H1 (cell line): ENCODE measurements around the gene CCDC88C. TPM values are rescaled to one million over a fixed set of nuclear protein-coding genes. Genes with fewer than 3 reads are reported as not detected.
A peak's percentile ranks its signal among the peaks of the same experiment; 100 is the strongest.

Source experiments
- CTCF ChIA-PET: fragments of 300-600 bp; sonication (Branson Sonifier 250); formaldehyde crosslinking; loops from one replicate; lab custom pipeline; 2021; ENCODE audit not compliant: partially characterized antibody; lab: Charles Lee
- POLR2A ChIA-PET: fragments of 300-600 bp; sonication (Branson Sonifier 250); formaldehyde crosslinking; loops from one replicate; lab custom pipeline; 2021; ENCODE audit warnings: inconsistent platforms; ENCODE audit not compliant: partially characterized antibody; lab: Charles Lee
- DNase-seq, 2 experiments: peaks; one replicate each; pipeline versions ENCODE4 v3.0.0 to v3.0.0-alpha.2; 2010 to 2022; ENCODE audit warnings: low spot score in 2 of 2, low read depth in 1 of 2, mixed read lengths in 1 of 2
- FAIRE-seq: peaks from 2 replicates; lab custom pipeline; 2011; peaks lifted over from hg19 to GRCh38; lab: Jason Lieb, UNC
- H2AFZ ChIP-seq: 2 replicates; pipeline ENCODE4 v1.8.1; 2012; ENCODE audit warnings: low read length, inconsistent platforms
- H2AK5ac ChIP-seq: 2 replicates; pipeline ENCODE4 v1.6.1; 2013; ENCODE audit warnings: low read depth, low read length
- H2BK120ac ChIP-seq: replicated peaks from 2 replicates; pipeline ENCODE3; 2013; ENCODE audit warnings: low read depth, low read length, inconsistent platforms
- H2BK12ac ChIP-seq: 2 replicates; pipeline ENCODE4 v1.6.1; 2013; ENCODE audit warnings: low read depth, low read length
- H2BK15ac ChIP-seq: 2 replicates; pipeline ENCODE4 v1.6.1; 2013; ENCODE audit warnings: low read length
- H2BK20ac ChIP-seq: 2 replicates; pipeline ENCODE4 v1.6.1; 2013; ENCODE audit warnings: low read length
- H2BK5ac ChIP-seq: 2 replicates; pipeline ENCODE4 v1.6.1; 2013; ENCODE audit warnings: low read depth, low read length
- H3K14ac ChIP-seq: 2 replicates; pipeline ENCODE4 v1.6.1; 2013; ENCODE audit warnings: inconsistent platforms; ENCODE audit not compliant: insufficient read length
- H3K18ac ChIP-seq: 2 replicates; pipeline ENCODE4 v1.6.1; 2013; ENCODE audit warnings: low read length; ENCODE audit errors: extremely low read depth
- H3K23ac ChIP-seq: 2 replicates; pipeline ENCODE4 v1.6.1; 2013; ENCODE audit warnings: inconsistent platforms; ENCODE audit not compliant: insufficient read length
- H3K23me2 ChIP-seq: 2 replicates; pipeline ENCODE4 v1.6.1; 2013; ENCODE audit warnings: low read depth, low read length
- H3K27ac ChIP-seq: 2 replicates; pipeline ENCODE4 v1.6.1; 2011; ENCODE audit warnings: low read depth, low read length, inconsistent platforms
- H3K27me3 ChIP-seq, 4 experiments: replicated peaks in 1 of 4; 1 replicate in 1 of 4; 2 replicates in 3 of 4; pipeline versions ENCODE4 v1.6.1 to v1.8.1; 2011 to 2013; ENCODE audit warnings: low read length in 3 of 4, mild to moderate bottlenecking in 3 of 4, inconsistent platforms in 2 of 4, mixed read lengths in 2 of 4, moderate library complexity in 1 of 4; ENCODE audit not compliant: control insufficient read depth in 3 of 4, insufficient read depth in 3 of 4; ENCODE audit errors: extremely low read depth in 1 of 4
- H3K36me3 ChIP-seq, 4 experiments: 2 replicates each; pipeline versions ENCODE4 v1.6.1 to v1.8.1; 2011 to 2013; ENCODE audit warnings: mild to moderate bottlenecking in 4 of 4, low read length in 3 of 4, moderate library complexity in 2 of 4, control low read depth in 1 of 4, inconsistent platforms in 1 of 4; ENCODE audit not compliant: insufficient read depth in 4 of 4, control insufficient read depth in 2 of 4
- H3K4ac ChIP-seq: replicated peaks from 2 replicates; pipeline ENCODE3; 2013; ENCODE audit warnings: low read length, low read depth, mixed read lengths, inconsistent platforms; ENCODE audit not compliant: insufficient read length
- H3K4me1 ChIP-seq, 4 experiments: replicated peaks in 1 of 4; 1 replicate in 1 of 4; 2 replicates in 3 of 4; pipeline versions ENCODE4 v1.6.1 to v1.8.1; 2011 to 2013; ENCODE audit warnings: low read length in 3 of 4, inconsistent platforms in 2 of 4, mixed read lengths in 1 of 4; ENCODE audit not compliant: insufficient read depth in 4 of 4, control insufficient read depth in 3 of 4
- H3K4me2 ChIP-seq, 2 experiments: 2 replicates each; pipeline versions ENCODE4 v1.6.1 to v1.8.1; 2011 to 2013; ENCODE audit warnings: low read depth in 2 of 2, low read length in 2 of 2, control low read depth in 1 of 2, inconsistent platforms in 1 of 2, mild to moderate bottlenecking in 1 of 2; ENCODE audit not compliant: insufficient read depth in 1 of 2
- H3K4me3 ChIP-seq, 4 experiments: fragments of 200-600, 300-600 bp in 1 of 4; sonication (generic), shearing (Covaris generic), sonication (Bioruptor Twin) in 1 of 4; 2 replicates each; pipeline versions ENCODE4 v1.5.1 to v1.8.1; 2011 to 2016; ENCODE audit warnings: low read length in 4 of 4, low read depth in 3 of 4, control low read depth in 2 of 4, inconsistent platforms in 2 of 4, mild to moderate bottlenecking in 2 of 4, mixed read lengths in 1 of 4, moderate library complexity in 1 of 4; ENCODE audit not compliant: insufficient read depth in 2 of 4; ENCODE audit errors: extremely low read depth in 1 of 4
- H3K56ac ChIP-seq: replicated peaks from 2 replicates; pipeline ENCODE3; 2013; ENCODE audit warnings: low read depth, mild to moderate bottlenecking, mixed read lengths, low read length, inconsistent platforms; ENCODE audit not compliant: insufficient read length
- H3K79me1 ChIP-seq: 2 replicates; pipeline ENCODE4 v1.6.1; 2013; ENCODE audit warnings: low read depth, low read length, control low read depth
- H3K79me2 ChIP-seq, 2 experiments: 2 replicates each; pipeline versions ENCODE4 v1.6.1 to v1.8.1; 2012 to 2013; ENCODE audit warnings: low read length in 2 of 2, mild to moderate bottlenecking in 2 of 2, inconsistent platforms in 1 of 2; ENCODE audit not compliant: insufficient read depth in 2 of 2, control insufficient read depth in 1 of 2
- H3K9ac ChIP-seq, 4 experiments: replicated peaks in 1 of 4; 1 replicate in 1 of 4; 2 replicates in 3 of 4; pipeline versions ENCODE4 v1.6.1 to v1.8.1; 2011 to 2013; ENCODE audit warnings: low read depth in 3 of 4, low read length in 3 of 4, control low read depth in 2 of 4, mild to moderate bottlenecking in 2 of 4, moderate library complexity in 2 of 4, inconsistent platforms in 1 of 4; ENCODE audit errors: extremely low read depth in 1 of 4
- H3K9me3 ChIP-seq, 2 experiments: 2 replicates each; pipeline versions ENCODE4 v1.6.1 to v1.8.1; 2012 to 2013; ENCODE audit warnings: mild to moderate bottlenecking in 2 of 2, moderate library complexity in 2 of 2, control low read depth in 1 of 2, inconsistent platforms in 1 of 2, low read depth in 1 of 2, low read length in 1 of 2, mixed read lengths in 1 of 2; ENCODE audit not compliant: insufficient read depth in 2 of 2
- H4K20me1 ChIP-seq, 2 experiments: replicated peaks in 1 of 2; 2 replicates each; pipeline versions ENCODE3 to v1.8.1; 2011 to 2013; ENCODE audit warnings: inconsistent platforms in 2 of 2, low read length in 2 of 2, mild to moderate bottlenecking in 1 of 2; ENCODE audit not compliant: insufficient read depth in 2 of 2, control insufficient read depth in 1 of 2
- H4K5ac ChIP-seq: 2 replicates; pipeline ENCODE4 v1.6.1; 2013; ENCODE audit warnings: low read length, low read depth, mixed read lengths, inconsistent platforms; ENCODE audit not compliant: insufficient read length
- H4K8ac ChIP-seq: 2 replicates; pipeline ENCODE4 v1.8.0; 2013; ENCODE audit warnings: mild to moderate bottlenecking, moderate library complexity, low read length, inconsistent platforms; ENCODE audit not compliant: insufficient read depth; ENCODE audit errors: extremely low read depth
- H4K91ac ChIP-seq: replicated peaks from 2 replicates; pipeline ENCODE3; 2013; ENCODE audit warnings: low read length, mixed read lengths, inconsistent platforms; ENCODE audit not compliant: insufficient read length
- CTBP2 ChIP-seq: IDR thresholded peaks from 2 replicates; pipeline ENCODE4 v1.7.0; 2011; ENCODE audit warnings: borderline replicate concordance, mild to moderate bottlenecking, moderate library complexity, mixed read lengths, low read length; ENCODE audit not compliant: insufficient read depth, insufficient read length
- TCF12 ChIP-seq: IDR thresholded peaks from 2 replicates; pipeline ENCODE4 v1.6.1; 2011; ENCODE audit warnings: low read depth, mild to moderate bottlenecking, low read length
- YY1 ChIP-seq: IDR thresholded peaks from 2 replicates; pipeline ENCODE4 v1.6.1; 2011; ENCODE audit warnings: low read depth, mild to moderate bottlenecking, low read length
- WGBS, 2 experiments: shearing (Covaris generic) in 1 of 2; methylation state at CpG; one replicate each; pipeline versions ENCODE4 v1.1.6 to v1.1.7; 2013 to 2015; ENCODE audit warnings: low lambda C conversion rate in 2 of 2, mixed read lengths in 2 of 2, inconsistent platforms in 1 of 2, low coverage in 1 of 2, missing lambda C conversion rate in 1 of 2; ENCODE audit not compliant: insufficient replicate concordance in 2 of 2, insufficient coverage in 1 of 2, insufficient read length in 1 of 2; ENCODE audit errors: extremely low coverage in 1 of 2, missing lambda C conversion rate in 1 of 2; 5-methylcytosine and 5-hydroxymethylcytosine counted together
- polyA plus RNA-seq, 7 experiments: library from polyadenylated mRNA; depleted of rRNA in 3 of 7; stranded (reverse) in 5 of 7; unstranded in 2 of 7; fragments of >200 nt in 5 of 7; fragments of 200-250 nt in 2 of 7; gene quantifications; 1 replicate in 5 of 7; 2 replicates in 1 of 7; 4 replicates in 1 of 7; pipeline versions ENCODE4 v1.2.1 to v1.2.3, GENCODE V29; 2011 to 2013; ENCODE audit warnings: missing spikeins in 2 of 7, mixed read lengths in 2 of 7
- total RNA-seq: library from RNA; stranded (reverse); fragmentation: NEBNext Ultra II Directional; extraction: Animal tissue kit (Norgen Biotek cat#: 25700); gene quantifications from 2 replicates; pipeline ENCODE4 v1.2.1, GENCODE V29; 2021

CCDC88C gene
- total and polyA plus RNA-seq, 2 of the 8 experiments (the other 6 are each of a cell fraction or from before 2014, with no cell fraction given): 10.3 to 57.7 TPM

GRCh38 chr14:91228112-91229004, 189.3 kb downstream of the CCDC88C start:
- ChIA-PET CTCF (interaction anchor here (1.1 to 2.6 kb wide), 6 partner anchors 11 to 468 kb away, joined by 3 to 7 read pairs (median 5); no protein-coding TSS in a partner anchor), POLR2A (interaction anchor here (0.6 to 2.2 kb wide), 6 partner anchors 8 to 382 kb away, joined by 3 to 5 read pairs (median 4); no protein-coding TSS in a partner anchor)
- 0 out of 2 replicates have a peak overlapping the region, but pooled peaks have one; percentile 52 for H3K18ac ChIP-seq
- no peak overlapping the region for H4K91ac ChIP-seq
- H3K4me3 ChIP-seq: no peak overlapping the region
- peak overlapping the region; percentile 53; the same call in 1 of the 2 replicates for H2BK20ac ChIP-seq
- no peak overlapping the region for H3K4me2 ChIP-seq
- peak overlapping the region; percentile 16 for H2BK120ac ChIP-seq
- H3K9ac ChIP-seq: no peak overlapping the region
- no peak overlapping the region for H3K4ac ChIP-seq
- peak in 1 of 2 experiments; percentile 70 for DNase-seq
- peak overlapping the region; percentile 32; the same call in 1 of the 2 replicates for H2BK5ac ChIP-seq
- H3K56ac ChIP-seq: no peak overlapping the region
- no peak overlapping the region for H2AK5ac ChIP-seq
- H3K23me2 ChIP-seq: no peaks in the 10 kb centered on the region
- H3K14ac ChIP-seq: no peak overlapping the region
- H3K23ac ChIP-seq: no peak overlapping the region
- WGBS, 2 experiments: 74% methylated on average over 14 of the region's 14 CpGs; no CpG with 5 or more reads in 1 of the 2 experiments
- FAIRE-seq: peak; percentile 62
- H2BK15ac ChIP-seq: no peak overlapping the region
- no peaks in the 10 kb centered on the region; a peak in 1 of 7 replicates for H3K27me3 ChIP-seq
- H2BK12ac ChIP-seq: 0 out of 2 replicates have a peak overlapping the region, but pooled peaks have one; percentile 11
- H4K8ac ChIP-seq: no peak overlapping the region
- H3K79me1 ChIP-seq: no peaks in the 10 kb centered on the region
- H3K9me3 ChIP-seq: peaks cover 0 to 7% of the 10 kb centered on the region in 2 experiments; a peak in 2 of 4 replicates
- no peak overlapping the region for H2AFZ ChIP-seq
- H4K5ac ChIP-seq: no peak overlapping the region
- H3K36me3 ChIP-seq: no peaks in the 10 kb centered on the region
- peaks cover 0 to 10% (median 6%) of the 10 kb centered on the region in 4 experiments; a peak in 6 of 7 replicates for H3K4me1 ChIP-seq
- H4K20me1 ChIP-seq: no peaks in the 10 kb centered on the region
- no peak overlapping the region; the same call in 1 of the 2 replicates for H3K27ac ChIP-seq
- H3K79me2 ChIP-seq: no peaks in the 10 kb centered on the region
- TF ChIP-seq TCF12: no peak
- TF ChIP-seq CTBP2: peak; percentile 30
- TF ChIP-seq YY1: peak; percentile 24; the same call in 1 of the 2 replicates
